H1 (cell line): ENCODE data around the gene ZNF525. TPM values are rescaled to one million over a fixed set of nuclear protein-coding genes. Genes with fewer than 3 reads are reported as not detected.

ENCODE experiments used
- CTCF ChIA-PET: fragments of 300-600 bp; sonication (Branson Sonifier 250); formaldehyde crosslinking; loops from one replicate; lab custom pipeline; 2021; ENCODE audit not compliant: partially characterized antibody; lab: Charles Lee
- POLR2A ChIA-PET: fragments of 300-600 bp; sonication (Branson Sonifier 250); formaldehyde crosslinking; loops from one replicate; lab custom pipeline; 2021; ENCODE audit warnings: inconsistent platforms; ENCODE audit not compliant: partially characterized antibody; lab: Charles Lee
- DNase-seq, 2 experiments: peaks; one replicate each; pipeline versions ENCODE4 v3.0.0 to v3.0.0-alpha.2; 2010 to 2022; ENCODE audit warnings: low spot score in 2 of 2, low read depth in 1 of 2, mixed read lengths in 1 of 2
- FAIRE-seq: peaks from 2 replicates; lab custom pipeline; 2011; peaks lifted over from hg19 to GRCh38; lab: Jason Lieb, UNC
- H2AFZ ChIP-seq: 2 replicates; pipeline ENCODE4 v1.8.1; 2012; ENCODE audit warnings: low read length, inconsistent platforms
- H2AK5ac ChIP-seq: 2 replicates; pipeline ENCODE4 v1.6.1; 2013; ENCODE audit warnings: low read depth, low read length
- H2BK120ac ChIP-seq: replicated peaks from 2 replicates; pipeline ENCODE3; 2013; ENCODE audit warnings: low read depth, low read length, inconsistent platforms
- H2BK12ac ChIP-seq: 2 replicates; pipeline ENCODE4 v1.6.1; 2013; ENCODE audit warnings: low read depth, low read length
- H2BK15ac ChIP-seq: 2 replicates; pipeline ENCODE4 v1.6.1; 2013; ENCODE audit warnings: low read length
- H2BK20ac ChIP-seq: 2 replicates; pipeline ENCODE4 v1.6.1; 2013; ENCODE audit warnings: low read length
- H2BK5ac ChIP-seq: 2 replicates; pipeline ENCODE4 v1.6.1; 2013; ENCODE audit warnings: low read depth, low read length
- H3K14ac ChIP-seq: 2 replicates; pipeline ENCODE4 v1.6.1; 2013; ENCODE audit warnings: inconsistent platforms; ENCODE audit not compliant: insufficient read length
- H3K18ac ChIP-seq: 2 replicates; pipeline ENCODE4 v1.6.1; 2013; ENCODE audit warnings: low read length; ENCODE audit errors: extremely low read depth
- H3K23ac ChIP-seq: 2 replicates; pipeline ENCODE4 v1.6.1; 2013; ENCODE audit warnings: inconsistent platforms; ENCODE audit not compliant: insufficient read length
- H3K23me2 ChIP-seq: 2 replicates; pipeline ENCODE4 v1.6.1; 2013; ENCODE audit warnings: low read depth, low read length
- H3K27ac ChIP-seq: 2 replicates; pipeline ENCODE4 v1.6.1; 2011; ENCODE audit warnings: low read depth, low read length, inconsistent platforms
- H3K27me3 ChIP-seq, 4 experiments: replicated peaks in 1 of 4; 1 replicate in 1 of 4; 2 replicates in 3 of 4; pipeline versions ENCODE4 v1.6.1 to v1.8.1; 2011 to 2013; ENCODE audit warnings: low read length in 3 of 4, mild to moderate bottlenecking in 3 of 4, inconsistent platforms in 2 of 4, mixed read lengths in 2 of 4, moderate library complexity in 1 of 4; ENCODE audit not compliant: control insufficient read depth in 3 of 4, insufficient read depth in 3 of 4; ENCODE audit errors: extremely low read depth in 1 of 4
- H3K36me3 ChIP-seq, 4 experiments: 2 replicates each; pipeline versions ENCODE4 v1.6.1 to v1.8.1; 2011 to 2013; ENCODE audit warnings: mild to moderate bottlenecking in 4 of 4, low read length in 3 of 4, moderate library complexity in 2 of 4, control low read depth in 1 of 4, inconsistent platforms in 1 of 4; ENCODE audit not compliant: insufficient read depth in 4 of 4, control insufficient read depth in 2 of 4
- H3K4ac ChIP-seq: replicated peaks from 2 replicates; pipeline ENCODE3; 2013; ENCODE audit warnings: low read length, low read depth, mixed read lengths, inconsistent platforms; ENCODE audit not compliant: insufficient read length
- H3K4me1 ChIP-seq, 4 experiments: replicated peaks in 1 of 4; 1 replicate in 1 of 4; 2 replicates in 3 of 4; pipeline versions ENCODE4 v1.6.1 to v1.8.1; 2011 to 2013; ENCODE audit warnings: low read length in 3 of 4, inconsistent platforms in 2 of 4, mixed read lengths in 1 of 4; ENCODE audit not compliant: insufficient read depth in 4 of 4, control insufficient read depth in 3 of 4
- H3K4me2 ChIP-seq, 2 experiments: 2 replicates each; pipeline versions ENCODE4 v1.6.1 to v1.8.1; 2011 to 2013; ENCODE audit warnings: low read depth in 2 of 2, low read length in 2 of 2, control low read depth in 1 of 2, inconsistent platforms in 1 of 2, mild to moderate bottlenecking in 1 of 2; ENCODE audit not compliant: insufficient read depth in 1 of 2
- H3K4me3 ChIP-seq, 4 experiments: fragments of 200-600, 300-600 bp in 1 of 4; sonication (generic), shearing (Covaris generic), sonication (Bioruptor Twin) in 1 of 4; 2 replicates each; pipeline versions ENCODE4 v1.5.1 to v1.8.1; 2011 to 2016; ENCODE audit warnings: low read length in 4 of 4, low read depth in 3 of 4, control low read depth in 2 of 4, inconsistent platforms in 2 of 4, mild to moderate bottlenecking in 2 of 4, mixed read lengths in 1 of 4, moderate library complexity in 1 of 4; ENCODE audit not compliant: insufficient read depth in 2 of 4; ENCODE audit errors: extremely low read depth in 1 of 4
- H3K56ac ChIP-seq: replicated peaks from 2 replicates; pipeline ENCODE3; 2013; ENCODE audit warnings: low read depth, mild to moderate bottlenecking, mixed read lengths, low read length, inconsistent platforms; ENCODE audit not compliant: insufficient read length
- H3K79me1 ChIP-seq: 2 replicates; pipeline ENCODE4 v1.6.1; 2013; ENCODE audit warnings: low read depth, low read length, control low read depth
- H3K79me2 ChIP-seq, 2 experiments: 2 replicates each; pipeline versions ENCODE4 v1.6.1 to v1.8.1; 2012 to 2013; ENCODE audit warnings: low read length in 2 of 2, mild to moderate bottlenecking in 2 of 2, inconsistent platforms in 1 of 2; ENCODE audit not compliant: insufficient read depth in 2 of 2, control insufficient read depth in 1 of 2
- H3K9ac ChIP-seq, 4 experiments: replicated peaks in 1 of 4; 1 replicate in 1 of 4; 2 replicates in 3 of 4; pipeline versions ENCODE4 v1.6.1 to v1.8.1; 2011 to 2013; ENCODE audit warnings: low read depth in 3 of 4, low read length in 3 of 4, control low read depth in 2 of 4, mild to moderate bottlenecking in 2 of 4, moderate library complexity in 2 of 4, inconsistent platforms in 1 of 4; ENCODE audit errors: extremely low read depth in 1 of 4
- H3K9me3 ChIP-seq, 2 experiments: 2 replicates each; pipeline versions ENCODE4 v1.6.1 to v1.8.1; 2012 to 2013; ENCODE audit warnings: mild to moderate bottlenecking in 2 of 2, moderate library complexity in 2 of 2, control low read depth in 1 of 2, inconsistent platforms in 1 of 2, low read depth in 1 of 2, low read length in 1 of 2, mixed read lengths in 1 of 2; ENCODE audit not compliant: insufficient read depth in 2 of 2
- H4K20me1 ChIP-seq, 2 experiments: replicated peaks in 1 of 2; 2 replicates each; pipeline versions ENCODE3 to v1.8.1; 2011 to 2013; ENCODE audit warnings: inconsistent platforms in 2 of 2, low read length in 2 of 2, mild to moderate bottlenecking in 1 of 2; ENCODE audit not compliant: insufficient read depth in 2 of 2, control insufficient read depth in 1 of 2
- H4K5ac ChIP-seq: 2 replicates; pipeline ENCODE4 v1.6.1; 2013; ENCODE audit warnings: low read length, low read depth, mixed read lengths, inconsistent platforms; ENCODE audit not compliant: insufficient read length
- H4K8ac ChIP-seq: 2 replicates; pipeline ENCODE4 v1.8.0; 2013; ENCODE audit warnings: mild to moderate bottlenecking, moderate library complexity, low read length, inconsistent platforms; ENCODE audit not compliant: insufficient read depth; ENCODE audit errors: extremely low read depth
- H4K91ac ChIP-seq: replicated peaks from 2 replicates; pipeline ENCODE3; 2013; ENCODE audit warnings: low read length, mixed read lengths, inconsistent platforms; ENCODE audit not compliant: insufficient read length
- HDAC6 ChIP-seq: IDR thresholded peaks from one replicate; pipeline ENCODE4 v1.7.1; 2012; ENCODE audit warnings: low read depth, mild to moderate bottlenecking, inconsistent platforms, low read length, moderate library complexity
- KDM1A ChIP-seq: fragments of 200-600, 300-600 bp; sonication (generic); IDR thresholded peaks from 2 replicates; pipeline ENCODE4 v1.7.1; 2016; ENCODE audit warnings: mild to moderate bottlenecking, low read length, borderline replicate concordance
- KDM4A ChIP-seq: IDR thresholded peaks from one replicate; pipeline ENCODE4 v1.7.1; 2012; ENCODE audit warnings: low read depth, mild to moderate bottlenecking, moderate library complexity, low read length, inconsistent platforms; ENCODE audit not compliant: severe bottlenecking
- POU5F1 ChIP-seq: IDR thresholded peaks from 2 replicates; pipeline ENCODE4 v1.6.1; 2011; ENCODE audit warnings: low read depth, mild to moderate bottlenecking, low read length, moderate library complexity
- RAD21 ChIP-seq, 2 experiments: IDR thresholded peaks in 1 of 2; conservative IDR thresholded peaks in 1 of 2; 2 replicates each; pipeline ENCODE4 v1.6.1; 2011; ENCODE audit warnings: low read depth in 2 of 2, low read length in 2 of 2, improper control_type of control experiment in 1 of 2, inconsistent platforms in 1 of 2, mild to moderate bottlenecking in 1 of 2, moderate library complexity in 1 of 2
- SP4 ChIP-seq: IDR thresholded peaks from 2 replicates; pipeline ENCODE4 v1.6.1; 2012; ENCODE audit warnings: low read length, inconsistent platforms
- WGBS, 2 experiments: shearing (Covaris generic) in 1 of 2; methylation state at CpG; one replicate each; pipeline versions ENCODE4 v1.1.6 to v1.1.7; 2013 to 2015; ENCODE audit warnings: low lambda C conversion rate in 2 of 2, mixed read lengths in 2 of 2, inconsistent platforms in 1 of 2, low coverage in 1 of 2, missing lambda C conversion rate in 1 of 2; ENCODE audit not compliant: insufficient replicate concordance in 2 of 2, insufficient coverage in 1 of 2, insufficient read length in 1 of 2; ENCODE audit errors: extremely low coverage in 1 of 2, missing lambda C conversion rate in 1 of 2; 5-methylcytosine and 5-hydroxymethylcytosine counted together
- polyA plus RNA-seq, 7 experiments: library from polyadenylated mRNA; depleted of rRNA in 3 of 7; stranded (reverse) in 5 of 7; unstranded in 2 of 7; fragments of >200 nt in 5 of 7; fragments of 200-250 nt in 2 of 7; gene quantifications; 1 replicate in 5 of 7; 2 replicates in 1 of 7; 4 replicates in 1 of 7; pipeline versions ENCODE4 v1.2.1 to v1.2.3, GENCODE V29; 2011 to 2013; ENCODE audit warnings: missing spikeins in 2 of 7, mixed read lengths in 2 of 7
- total RNA-seq: library from RNA; stranded (reverse); fragmentation: NEBNext Ultra II Directional; extraction: Animal tissue kit (Norgen Biotek cat#: 25700); gene quantifications from 2 replicates; pipeline ENCODE4 v1.2.1, GENCODE V29; 2021
- TF ChIP-seq, protein P1 (sequence below), 3 experiments: IDR thresholded peaks; 1 replicate in 2 of 3; 2 replicates in 1 of 3; pipeline versions ENCODE4 v1.5.1 to v1.6.1; 2011; ENCODE audit warnings: low read length in 3 of 3, mild to moderate bottlenecking in 3 of 3, inconsistent platforms in 2 of 3, low read depth in 1 of 3, moderate library complexity in 1 of 3; ENCODE audit not compliant: insufficient read depth in 1 of 3; ENCODE audit errors: control extremely low read depth in 1 of 3
- TF ChIP-seq, protein P2 (sequence below): IDR thresholded peaks from 2 replicates; pipeline ENCODE4 v1.6.1; 2012; ENCODE audit warnings: inconsistent platforms
- TF ChIP-seq, protein P3 (sequence below): IDR thresholded peaks from 2 replicates; pipeline ENCODE4 v1.6.1; 2012; ENCODE audit warnings: inconsistent platforms

Gene ZNF525
- total and polyA plus RNA-seq, 2 of the 8 experiments (the other 6 are each of a cell fraction or from before 2014, with no cell fraction given), result 8.2 to 63.4 TPM

DNA sequence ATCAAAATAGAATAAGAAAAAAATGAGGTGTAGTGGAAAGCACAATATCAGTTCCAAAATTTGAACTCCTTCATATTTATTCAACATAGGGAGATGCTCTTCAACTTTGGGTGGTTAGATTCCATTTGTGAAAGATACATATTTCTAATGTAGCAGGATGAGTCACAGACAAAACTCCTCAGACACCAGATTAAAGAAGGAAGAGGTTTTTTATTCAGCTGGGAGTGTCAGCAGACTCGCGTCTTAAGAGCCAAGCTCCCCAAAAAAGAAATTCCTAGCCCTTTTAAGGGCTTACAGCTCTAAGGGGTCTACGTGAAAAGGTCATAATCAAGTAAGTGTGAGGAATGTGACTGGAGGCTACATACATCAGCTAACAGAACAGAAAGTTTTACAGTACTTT, 22.7 kb downstream of the ZNF525 start:
- Histone ChIP-seq H3K4ac (no peak overlapping the region), H4K8ac (no peak overlapping the region), H3K23me2 (no peaks in the 10 kb centered on the region), H3K23ac (no peak overlapping the region), H2BK12ac (no peak overlapping the region), H3K4me1 (peaks cover 0 to 5% (median 0%) of the 10 kb centered on the region in 4 experiments; a peak in 2 of 7 replicates), H2AFZ (no peak overlapping the region), H4K5ac (no peak overlapping the region), H3K27me3 (no peaks in the 10 kb centered on the region), H3K27ac (no peak overlapping the region), H3K79me2 (no peaks in the 10 kb centered on the region), H3K18ac (no peak overlapping the region), H3K36me3 (peaks cover 0 to 22% (median 11%) of the 10 kb centered on the region in 4 experiments; a peak in 6 of 8 replicates), H4K91ac (no peak overlapping the region), H2BK5ac (no peak overlapping the region), H2AK5ac (no peak overlapping the region), H4K20me1 (peaks cover 0 to 1% of the 10 kb centered on the region in 2 experiments), H2BK15ac (no peak overlapping the region), H3K4me2 (no peak overlapping the region), H3K9ac (no peak overlapping the region), H2BK120ac (no peak overlapping the region), H3K9me3 (peaks cover 9 to 12% of the 10 kb centered on the region in 2 experiments), H3K79me1 (no peaks in the 10 kb centered on the region; the same call in 1 of the 2 replicates), H3K56ac (no peak overlapping the region), H3K4me3 (no peak overlapping the region), H3K14ac (no peak overlapping the region), H2BK20ac (no peak overlapping the region)
- POLR2A ChIA-PET, result interaction anchor here (1.2 to 1.5 kb wide), 2 partner anchors 14 to 21 kb away, joined by 3 read pairs; no protein-coding TSS in a partner anchor
- no peak for DNase-seq
- no peak for FAIRE-seq
- 96% methylated on average over 3 of the region's 3 CpGs; no CpG with 5 or more reads in 1 of the 2 experiments for WGBS, 2 experiments
- CTCF ChIA-PET, result interaction anchor here (0.7 to 1.7 kb wide), 4 partner anchors 21 to 193 kb away, joined by 3 to 4 read pairs (median 4); no protein-coding TSS in a partner anchor
- no peak for TF ChIP-seq RAD21 (IDR thresholded peaks at IDR 0.05 in 1 of 2, conservative IDR thresholded peaks at IDR 0.05 in 1 of 2; ENCODE audit: low read depth in 2 of 2, low read length in 2 of 2)
- no peak for TF ChIP-seq HDAC6
- TF ChIP-seq KDM4A, result no peak
- no peak for TF ChIP-seq KDM1A
- TF ChIP-seq, protein P1, sequence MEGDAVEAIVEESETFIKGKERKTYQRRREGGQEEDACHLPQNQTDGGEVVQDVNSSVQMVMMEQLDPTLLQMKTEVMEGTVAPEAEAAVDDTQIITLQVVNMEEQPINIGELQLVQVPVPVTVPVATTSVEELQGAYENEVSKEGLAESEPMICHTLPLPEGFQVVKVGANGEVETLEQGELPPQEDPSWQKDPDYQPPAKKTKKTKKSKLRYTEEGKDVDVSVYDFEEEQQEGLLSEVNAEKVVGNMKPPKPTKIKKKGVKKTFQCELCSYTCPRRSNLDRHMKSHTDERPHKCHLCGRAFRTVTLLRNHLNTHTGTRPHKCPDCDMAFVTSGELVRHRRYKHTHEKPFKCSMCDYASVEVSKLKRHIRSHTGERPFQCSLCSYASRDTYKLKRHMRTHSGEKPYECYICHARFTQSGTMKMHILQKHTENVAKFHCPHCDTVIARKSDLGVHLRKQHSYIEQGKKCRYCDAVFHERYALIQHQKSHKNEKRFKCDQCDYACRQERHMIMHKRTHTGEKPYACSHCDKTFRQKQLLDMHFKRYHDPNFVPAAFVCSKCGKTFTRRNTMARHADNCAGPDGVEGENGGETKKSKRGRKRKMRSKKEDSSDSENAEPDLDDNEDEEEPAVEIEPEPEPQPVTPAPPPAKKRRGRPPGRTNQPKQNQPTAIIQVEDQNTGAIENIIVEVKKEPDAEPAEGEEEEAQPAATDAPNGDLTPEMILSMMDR (IDR thresholded peaks at IDR 0.05; ENCODE audit: control extremely low read depth in 1 of 3, insufficient read depth in 1 of 3, low read depth in 1 of 3, low read length in 3 of 3), result no peak
- TF ChIP-seq SP4, result no peak
- TF ChIP-seq, protein P2, sequence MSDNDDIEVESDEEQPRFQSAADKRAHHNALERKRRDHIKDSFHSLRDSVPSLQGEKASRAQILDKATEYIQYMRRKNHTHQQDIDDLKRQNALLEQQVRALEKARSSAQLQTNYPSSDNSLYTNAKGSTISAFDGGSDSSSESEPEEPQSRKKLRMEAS, result no peak
- TF ChIP-seq, protein P3, sequence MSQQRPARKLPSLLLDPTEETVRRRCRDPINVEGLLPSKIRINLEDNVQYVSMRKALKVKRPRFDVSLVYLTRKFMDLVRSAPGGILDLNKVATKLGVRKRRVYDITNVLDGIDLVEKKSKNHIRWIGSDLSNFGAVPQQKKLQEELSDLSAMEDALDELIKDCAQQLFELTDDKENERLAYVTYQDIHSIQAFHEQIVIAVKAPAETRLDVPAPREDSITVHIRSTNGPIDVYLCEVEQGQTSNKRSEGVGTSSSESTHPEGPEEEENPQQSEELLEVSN, result no peak
- no peak for TF ChIP-seq POU5F1
